BLaER1 (cell line): ENCODE results near the gene TMEM51.

ENCODE experiments used
- H3K27ac ChIP-seq: shearing (Covaris generic); formaldehyde crosslinking; 2 replicates; pipeline ENCODE4 v1.8.1; 2022
- H3K27me3 ChIP-seq: shearing (Covaris generic); formaldehyde crosslinking; 2 replicates; pipeline ENCODE4 v1.8.1; 2022
- H3K36me3 ChIP-seq: shearing (Covaris generic); formaldehyde crosslinking; 2 replicates; pipeline ENCODE4 v1.8.1; 2022
- H3K4me1 ChIP-seq: shearing (Covaris generic); formaldehyde crosslinking; 2 replicates; pipeline ENCODE4 v1.8.1; 2022
- H3K4me2 ChIP-seq: shearing (Covaris generic); formaldehyde crosslinking; 2 replicates; pipeline ENCODE4 v1.8.1; 2022
- H3K4me3 ChIP-seq: shearing (Covaris generic); formaldehyde crosslinking; 2 replicates; pipeline ENCODE4 v1.8.1; 2022
- H3K9ac ChIP-seq: shearing (Covaris generic); formaldehyde crosslinking; 2 replicates; pipeline ENCODE4 v1.8.1; 2022
- H3K9me3 ChIP-seq: shearing (Covaris generic); formaldehyde crosslinking; 2 replicates; pipeline ENCODE4 v1.8.1; 2022
- H4K20me1 ChIP-seq: shearing (Covaris generic); formaldehyde crosslinking; 2 replicates; pipeline ENCODE4 v1.8.1; 2022
- Cebpa-rat ChIP-seq: shearing (Covaris generic); IDR thresholded peaks from 2 replicates; pipeline ENCODE4 v1.8.1; 2022

TMEM51 gene

DNA sequence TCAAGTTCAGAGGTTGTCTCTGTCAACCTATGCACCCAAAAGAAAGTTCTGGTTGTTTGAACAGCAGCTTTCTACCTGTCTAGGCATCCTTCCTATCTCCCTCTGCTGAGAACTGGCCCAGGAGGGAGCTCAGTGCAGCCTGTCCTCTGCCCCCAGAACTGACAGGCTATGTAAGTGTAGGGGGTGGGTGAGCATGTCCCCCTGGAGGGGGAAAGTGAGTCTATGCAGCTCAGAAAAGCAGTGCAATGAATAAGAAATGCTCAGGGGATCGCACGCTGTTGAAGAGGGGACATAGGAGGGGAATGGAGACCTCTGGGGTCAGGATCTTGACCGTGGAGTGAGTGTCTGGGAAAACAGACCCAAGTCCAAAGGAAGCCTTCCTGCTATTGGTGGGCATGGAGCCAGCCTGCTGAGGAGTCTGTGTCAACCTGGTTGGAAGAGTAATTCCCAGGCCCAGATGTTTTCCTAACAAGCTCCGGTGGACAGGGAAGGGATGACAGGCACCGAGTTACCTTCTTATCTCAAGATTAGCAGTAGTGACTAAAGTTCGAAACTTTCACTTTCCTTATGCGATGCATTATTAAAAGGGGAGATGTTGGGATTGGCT lies 67.4 kb downstream of the TMEM51 start:
- no peak for TF ChIP-seq Cebpa-rat
- H4K20me1 ChIP-seq: no peaks in the 10 kb centered on the region

GRCh38 chr1:15222653-15223303 lies 69.2 kb downstream of the TMEM51 start:
- no peak overlapping the region for H3K4me2 ChIP-seq
- peaks cover 16% of the 10 kb centered on the region for H3K9me3 ChIP-seq

More for the DNA sequence above, 67.4 kb downstream of the TMEM51 start:
- Histone ChIP-seq H3K36me3 (0 out of 2 replicates have a peak, but pooled peaks cover 7% of the 10 kb centered on the region), H3K9ac (no peak overlapping the region), H3K4me2 (no peak overlapping the region), H3K27me3 (no peaks in the 10 kb centered on the region), H3K4me3 (no peak overlapping the region), H3K9me3 (peaks cover 19% of the 10 kb centered on the region), H3K4me1 (peaks cover 16% of the 10 kb centered on the region), H3K27ac (no peak overlapping the region)

DNA sequence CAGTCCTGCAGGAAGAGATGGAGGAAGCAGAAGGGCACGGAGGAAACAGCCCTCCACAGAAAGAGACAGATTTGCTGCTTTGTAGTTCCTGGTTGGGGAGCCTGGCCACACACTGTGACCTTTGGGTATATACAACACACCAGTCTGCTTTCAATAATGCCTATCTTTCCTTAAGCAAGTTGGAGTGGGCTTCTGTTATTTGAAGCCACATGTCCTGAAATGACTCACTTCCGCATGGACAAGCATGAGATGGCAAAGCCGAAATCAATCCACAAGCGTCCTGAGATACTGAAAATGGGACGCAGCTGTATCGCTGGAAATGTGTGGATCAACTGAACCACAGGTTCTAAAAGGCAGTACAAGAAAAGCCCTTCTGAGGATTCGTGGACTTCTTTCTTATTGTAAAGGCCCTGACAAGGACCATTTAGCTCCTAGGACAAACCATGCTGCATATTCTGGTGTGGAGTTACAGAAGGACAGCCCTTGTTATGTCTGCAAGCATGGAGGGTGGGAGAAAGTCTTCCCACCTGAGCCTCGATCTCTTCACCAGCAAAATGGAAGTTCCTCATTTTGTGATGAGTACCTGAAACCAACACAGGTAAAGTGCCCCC lies 70.8 kb downstream of the TMEM51 start:
- H3K9me3 ChIP-seq: peaks cover 1% of the 10 kb centered on the region
- no peak for TF ChIP-seq Cebpa-rat
- H3K27me3 ChIP-seq: no peaks in the 10 kb centered on the region
- peak overlapping the region; percentile 31 for H3K4me2 ChIP-seq
- H3K4me1 ChIP-seq: peaks cover 31% of the 10 kb centered on the region
- H3K9ac ChIP-seq: no peak overlapping the region
- H3K36me3 ChIP-seq: 0 out of 2 replicates have a peak, but pooled peaks cover under 1% of the 10 kb centered on the region
- no peaks in the 10 kb centered on the region for H4K20me1 ChIP-seq
- H3K4me3 ChIP-seq: no peak overlapping the region
- peak overlapping the region; percentile 3; the same call in 1 of the 2 replicates for H3K27ac ChIP-seq

More at GRCh38 chr1:15222653-15223303, 69.2 kb downstream of the TMEM51 start:
- no peak overlapping the region for H3K27ac ChIP-seq
- no peak for TF ChIP-seq Cebpa-rat
- 0 out of 2 replicates have a peak, but pooled peaks cover 7% of the 10 kb centered on the region for H3K36me3 ChIP-seq
- H3K27me3 ChIP-seq: no peaks in the 10 kb centered on the region
- H3K9ac ChIP-seq: no peak overlapping the region
- no peak overlapping the region for H3K4me3 ChIP-seq
- H4K20me1 ChIP-seq: no peaks in the 10 kb centered on the region
- H3K4me1 ChIP-seq: peaks cover 31% of the 10 kb centered on the region

DNA sequence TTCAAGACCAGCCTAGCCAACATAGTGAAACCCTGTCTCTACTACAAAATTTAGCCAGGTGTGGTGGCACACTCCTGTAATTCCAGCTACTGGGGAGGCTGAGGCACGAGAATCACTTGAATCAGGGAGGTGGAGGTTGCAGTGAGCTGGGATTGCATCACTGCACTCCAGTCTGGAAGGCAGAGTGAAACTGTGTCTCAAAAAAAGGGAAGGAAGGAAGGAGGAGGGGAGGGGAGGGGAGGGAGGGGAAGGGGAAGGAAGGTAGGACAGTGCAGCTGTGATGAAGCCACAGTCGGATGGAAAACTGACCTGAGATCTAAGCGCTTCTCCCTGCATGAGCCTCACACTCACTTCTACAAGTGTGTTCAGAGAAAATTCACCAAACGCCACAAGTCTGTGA lies 71.4 kb downstream of the TMEM51 start:
- no peaks in the 10 kb centered on the region for H3K9me3 ChIP-seq

GRCh38 chr1:15225461-15225860 lies 71.9 kb downstream of the TMEM51 start:
- Histone ChIP-seq H3K9me3 (no peaks in the 10 kb centered on the region), H3K4me1 (peaks cover 31% of the 10 kb centered on the region), H3K36me3 (no peaks in the 10 kb centered on the region), H3K27ac (no peak overlapping the region), H3K4me3 (no peak overlapping the region), H4K20me1 (no peaks in the 10 kb centered on the region), H3K4me2 (no peak overlapping the region), H3K9ac (no peak overlapping the region), H3K27me3 (no peaks in the 10 kb centered on the region)
- TF ChIP-seq Cebpa-rat: no peak

More for the DNA sequence above, 71.4 kb downstream of the TMEM51 start:
- no peak overlapping the region for H3K27ac ChIP-seq
- H3K36me3 ChIP-seq: no peaks in the 10 kb centered on the region
- H3K4me3 ChIP-seq: no peak overlapping the region
- TF ChIP-seq Cebpa-rat: no peak
- H3K27me3 ChIP-seq: no peaks in the 10 kb centered on the region
- H3K4me2 ChIP-seq: peak overlapping the region; percentile 31
- no peak overlapping the region for H3K9ac ChIP-seq
- H4K20me1 ChIP-seq: no peaks in the 10 kb centered on the region
- H3K4me1 ChIP-seq: peaks cover 31% of the 10 kb centered on the region

GRCh38 chr1:15226388-15227255 lies 73.1 kb downstream of the TMEM51 start:
- no peak for TF ChIP-seq Cebpa-rat

GRCh38 chr1:15229707-15230131 lies 76.2 kb downstream of the TMEM51 start:
- Histone ChIP-seq H3K4me3 (no peak overlapping the region), H3K9me3 (no peaks in the 10 kb centered on the region), H3K36me3 (no peaks in the 10 kb centered on the region), H3K4me1 (peaks cover 19% of the 10 kb centered on the region), H3K9ac (no peak overlapping the region), H3K27me3 (no peaks in the 10 kb centered on the region), H4K20me1 (no peaks in the 10 kb centered on the region), H3K27ac (no peak overlapping the region), H3K4me2 (no peak overlapping the region)
- no peak for TF ChIP-seq Cebpa-rat

More at GRCh38 chr1:15226388-15227255, 73.1 kb downstream of the TMEM51 start:
- Histone ChIP-seq H3K27me3 (no peaks in the 10 kb centered on the region), H3K9ac (no peak overlapping the region), H3K4me1 (peaks cover 31% of the 10 kb centered on the region), H3K4me3 (no peak overlapping the region), H3K4me2 (no peak overlapping the region; the same call in 1 of the 2 replicates), H3K27ac (no peak overlapping the region), H4K20me1 (no peaks in the 10 kb centered on the region), H3K9me3 (no peaks in the 10 kb centered on the region), H3K36me3 (no peaks in the 10 kb centered on the region)

GRCh38 chr1:15231714-15232201 lies 78.2 kb downstream of the TMEM51 start:
- no peak for TF ChIP-seq Cebpa-rat
- Histone ChIP-seq H3K27ac (no peak overlapping the region), H3K4me3 (no peak overlapping the region), H4K20me1 (no peaks in the 10 kb centered on the region), H3K27me3 (no peaks in the 10 kb centered on the region), H3K9me3 (no peaks in the 10 kb centered on the region), H3K4me2 (no peak overlapping the region), H3K9ac (no peak overlapping the region), H3K36me3 (no peaks in the 10 kb centered on the region), H3K4me1 (peaks cover 6% of the 10 kb centered on the region; the same call in 1 of the 2 replicates)

GRCh38 chr1:15233689-15234088 lies 80.1 kb downstream of the TMEM51 start:
- H3K4me1 ChIP-seq: no peaks in the 10 kb centered on the region
- no peaks in the 10 kb centered on the region for H3K9me3 ChIP-seq
- H3K27ac ChIP-seq: no peak overlapping the region
- TF ChIP-seq Cebpa-rat: no peak
- no peaks in the 10 kb centered on the region for H4K20me1 ChIP-seq
- no peak overlapping the region for H3K4me3 ChIP-seq
- H3K4me2 ChIP-seq: no peak overlapping the region
- no peak overlapping the region for H3K9ac ChIP-seq
- H3K36me3 ChIP-seq: no peaks in the 10 kb centered on the region
- H3K27me3 ChIP-seq: no peaks in the 10 kb centered on the region
